ENCODE measurements around the gene CLPTM1. TPM values are rescaled to one million over a fixed set of nuclear protein-coding genes. Genes with fewer than 3 reads are reported as not detected.

Gene CLPTM1
- total and polyA plus RNA-seq, 12 donors = 67.8 to 306 (median 244) TPM

DNA sequence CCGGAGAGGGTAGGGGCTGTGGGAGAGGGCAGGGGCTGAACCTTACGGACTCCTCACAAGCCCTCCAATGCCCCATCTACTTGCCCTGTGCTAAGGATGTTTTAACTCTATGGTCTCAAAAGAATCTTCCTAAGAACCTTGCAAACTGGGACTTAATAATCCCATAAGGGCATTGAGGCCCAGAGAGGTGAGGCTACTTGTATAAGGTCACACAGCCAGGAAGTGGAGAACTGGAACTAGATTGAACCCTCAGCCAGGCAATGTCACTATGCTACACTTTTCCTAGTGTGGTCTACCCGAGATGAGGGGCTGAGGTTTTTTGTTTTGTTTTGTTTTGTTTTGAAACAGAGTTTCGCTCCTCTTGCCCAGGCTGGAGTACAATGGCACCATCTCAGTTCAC lies 23.6 kb upstream of the CLPTM1 start:
- no peaks in the 10 kb centered on the region for H3K9me3 ChIP-seq (replicated peaks in 1 of 3)
- DNase-seq = no peak
- H3K36me3 ChIP-seq (replicated peaks in 1 of 2) = no peaks in the 10 kb centered on the region
- H3K27me3 ChIP-seq = no peaks in the 10 kb centered on the region
- TF ChIP-seq, protein P1, sequence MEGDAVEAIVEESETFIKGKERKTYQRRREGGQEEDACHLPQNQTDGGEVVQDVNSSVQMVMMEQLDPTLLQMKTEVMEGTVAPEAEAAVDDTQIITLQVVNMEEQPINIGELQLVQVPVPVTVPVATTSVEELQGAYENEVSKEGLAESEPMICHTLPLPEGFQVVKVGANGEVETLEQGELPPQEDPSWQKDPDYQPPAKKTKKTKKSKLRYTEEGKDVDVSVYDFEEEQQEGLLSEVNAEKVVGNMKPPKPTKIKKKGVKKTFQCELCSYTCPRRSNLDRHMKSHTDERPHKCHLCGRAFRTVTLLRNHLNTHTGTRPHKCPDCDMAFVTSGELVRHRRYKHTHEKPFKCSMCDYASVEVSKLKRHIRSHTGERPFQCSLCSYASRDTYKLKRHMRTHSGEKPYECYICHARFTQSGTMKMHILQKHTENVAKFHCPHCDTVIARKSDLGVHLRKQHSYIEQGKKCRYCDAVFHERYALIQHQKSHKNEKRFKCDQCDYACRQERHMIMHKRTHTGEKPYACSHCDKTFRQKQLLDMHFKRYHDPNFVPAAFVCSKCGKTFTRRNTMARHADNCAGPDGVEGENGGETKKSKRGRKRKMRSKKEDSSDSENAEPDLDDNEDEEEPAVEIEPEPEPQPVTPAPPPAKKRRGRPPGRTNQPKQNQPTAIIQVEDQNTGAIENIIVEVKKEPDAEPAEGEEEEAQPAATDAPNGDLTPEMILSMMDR (IDR thresholded peaks at IDR 0.05) = no peak
- H3K27ac ChIP-seq = no peak overlapping the region
- WGBS, 4 donors = 91 to 95% (median 94%) methylated on average over 4 of the region's 4 CpGs
- peaks cover 17 to 23% of the 10 kb centered on the region in 2 donors for H3K4me1 ChIP-seq (replicated peaks in 1 of 2)
- intact Hi-C loops (cut with DNase I) = no loop called here
- no peak overlapping the region for H3K4me3 ChIP-seq

DNA sequence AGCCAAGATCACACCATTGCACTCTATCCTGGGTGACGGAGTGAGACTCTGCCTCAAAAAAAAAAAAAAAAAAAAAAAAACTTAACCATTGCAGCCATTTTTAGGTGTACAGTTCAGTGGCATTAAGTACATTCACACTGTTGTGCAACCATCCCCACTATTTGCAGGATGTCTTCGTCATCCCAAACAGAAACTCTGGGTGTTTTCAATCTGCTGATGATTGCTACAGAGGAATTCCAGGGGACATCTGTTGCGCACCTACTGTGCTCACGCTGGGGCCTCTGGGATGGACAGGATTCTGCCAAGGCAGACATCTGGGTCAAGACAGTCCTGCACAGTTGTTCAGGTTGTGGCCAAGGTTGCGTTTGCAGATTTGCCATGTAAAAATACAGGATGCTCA lies 15.5 kb upstream of the CLPTM1 start:
- H3K36me3 ChIP-seq (replicated peaks in 1 of 2) = no peaks in the 10 kb centered on the region
- no peaks in the 10 kb centered on the region for H3K9me3 ChIP-seq (replicated peaks in 1 of 3)
- 65 to 81% (median 71%) methylated on average over 5 of the region's 5 CpGs for WGBS, 4 donors
- peaks cover 4 to 11% of the 10 kb centered on the region in 2 donors for H3K4me1 ChIP-seq (replicated peaks in 1 of 2)
- intact Hi-C loops (cut with DNase I) = no loop called here
- DNase-seq = no peak
- no peaks in the 10 kb centered on the region for H3K27me3 ChIP-seq
- no peak overlapping the region for H3K27ac ChIP-seq
- no peak for TF ChIP-seq POLR2A (IDR thresholded peaks at IDR 0.05)
- TF ChIP-seq, protein P1 (IDR thresholded peaks at IDR 0.05) = no peak
- no peak overlapping the region for H3K4me3 ChIP-seq

DNA sequence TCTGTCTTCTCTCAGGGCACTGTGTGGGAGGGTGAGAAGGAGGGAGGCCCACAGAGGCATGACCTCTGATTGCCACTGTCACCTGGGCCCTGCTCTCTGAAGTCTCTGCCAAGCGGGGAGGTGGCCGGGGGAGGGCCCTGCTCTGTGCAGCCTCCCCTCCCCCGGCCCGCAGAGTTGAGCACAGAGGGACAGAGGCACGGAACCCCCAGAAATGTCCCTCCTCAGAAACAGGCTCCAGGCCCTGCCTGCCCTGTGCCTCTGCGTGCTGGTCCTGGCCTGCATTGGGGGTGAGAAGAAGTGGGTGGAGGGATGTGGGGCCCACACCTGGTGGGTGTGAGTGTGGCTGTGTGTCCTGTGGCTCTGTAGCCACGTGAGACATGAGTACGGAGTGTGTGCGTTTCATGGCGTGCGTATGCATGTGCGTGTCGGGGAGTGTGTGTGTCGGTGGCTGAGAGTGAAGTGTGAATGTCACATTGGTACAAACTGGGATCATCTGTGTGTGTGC lies 13.1 kb upstream of the CLPTM1 start, which contains the start of gene APOC4:
TSS of gene APOC4 (plus strand) at position 171 of the 505 bp plus-strand sequence. CDS start at position 212, 41 bp downstream.
- H3K4me1 ChIP-seq (replicated peaks in 1 of 2) = no peaks in the 10 kb centered on the region
- no peaks in the 10 kb centered on the region for H3K27me3 ChIP-seq
- H3K36me3 ChIP-seq (replicated peaks in 1 of 2) = no peaks in the 10 kb centered on the region
- no peak for DNase-seq
- no peak within 1 kb of the TSS for H3K4me3 ChIP-seq
- TF ChIP-seq POLR2A (IDR thresholded peaks at IDR 0.05) = no peak
- TF ChIP-seq, protein P1 (IDR thresholded peaks at IDR 0.05) = no peak
- WGBS, 4 donors = 88 to 93% (median 91%) methylated on average over 8 to 14 of the region's 14 CpGs
- no peaks in the 10 kb centered on the region for H3K9me3 ChIP-seq (replicated peaks in 1 of 3)
- no peak within 1 kb of the TSS for H3K27ac ChIP-seq
- intact Hi-C loops (cut with DNase I) = no loop called here

DNA sequence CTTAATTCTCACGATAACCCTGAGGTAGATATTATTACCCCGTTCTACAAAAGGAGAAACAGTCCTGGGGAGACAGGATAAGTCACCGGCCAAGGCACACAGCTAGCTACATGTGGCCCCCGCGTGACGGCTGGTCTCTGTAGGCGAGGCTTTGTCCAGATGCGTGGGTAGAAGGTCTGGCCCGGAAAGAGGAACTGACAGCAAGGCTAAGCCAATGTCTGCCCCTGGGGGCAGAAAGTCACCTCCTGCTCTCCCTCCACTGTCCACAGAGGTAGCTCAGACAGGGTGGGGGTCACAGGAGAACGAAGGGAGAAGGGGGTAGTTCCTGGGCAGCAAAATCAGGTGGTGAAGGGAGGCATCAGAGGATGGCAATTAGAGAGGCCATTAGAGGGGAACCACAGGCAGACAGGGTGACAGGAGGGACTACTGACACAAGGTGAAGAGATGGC lies 11.4 kb upstream of the CLPTM1 start:
- intact Hi-C loops (cut with DNase I) = no loop called here
- TF ChIP-seq, protein P1 (IDR thresholded peaks at IDR 0.05) = peak in 2 of 6 experiments; percentile 13 to 20
- TF ChIP-seq POLR2A (IDR thresholded peaks at IDR 0.05) = no peak
- no peaks in the 10 kb centered on the region for H3K36me3 ChIP-seq (replicated peaks in 1 of 2)
- 59 to 74% (median 64%) methylated on average over 10 of the region's 10 CpGs for WGBS, 4 donors
- H3K27ac ChIP-seq = peak overlapping the region in 1 of 5 donors; percentile 38
- no peaks in the 10 kb centered on the region for H3K9me3 ChIP-seq (replicated peaks in 1 of 3)
- H3K4me1 ChIP-seq (replicated peaks in 1 of 2) = no peaks in the 10 kb centered on the region
- H3K4me3 ChIP-seq = no peak overlapping the region
- peak; percentile 38 to 79 (median 66) for DNase-seq
- no peaks in the 10 kb centered on the region for H3K27me3 ChIP-seq

All from adrenal gland (tissue), 12 donors.